A673 (cell line): ENCODE results near the gene RIPK3.

ENCODE experiments used
- EZH2 ChIP-seq: fragments of 200-600 bp; sonication (generic); IDR thresholded peaks from 2 replicates; pipeline ENCODE4 v1.6.1; 2017; ENCODE audit warnings: borderline replicate concordance, low read depth, mild to moderate bottlenecking, mixed read lengths, antibody characterized with exemption, low read length; ENCODE audit not compliant: poor library complexity, severe bottlenecking
- TF ChIP-seq, protein P1 (sequence below): fragments of 300-800, 200-600 bp; sonication (generic); conservative IDR thresholded peaks from 2 replicates; pipeline ENCODE4 v1.5.1; 2017; ENCODE audit warnings: low read depth, mild to moderate bottlenecking, antibody characterized with exemption, low read length, moderate library complexity, mixed read lengths

DNA sequence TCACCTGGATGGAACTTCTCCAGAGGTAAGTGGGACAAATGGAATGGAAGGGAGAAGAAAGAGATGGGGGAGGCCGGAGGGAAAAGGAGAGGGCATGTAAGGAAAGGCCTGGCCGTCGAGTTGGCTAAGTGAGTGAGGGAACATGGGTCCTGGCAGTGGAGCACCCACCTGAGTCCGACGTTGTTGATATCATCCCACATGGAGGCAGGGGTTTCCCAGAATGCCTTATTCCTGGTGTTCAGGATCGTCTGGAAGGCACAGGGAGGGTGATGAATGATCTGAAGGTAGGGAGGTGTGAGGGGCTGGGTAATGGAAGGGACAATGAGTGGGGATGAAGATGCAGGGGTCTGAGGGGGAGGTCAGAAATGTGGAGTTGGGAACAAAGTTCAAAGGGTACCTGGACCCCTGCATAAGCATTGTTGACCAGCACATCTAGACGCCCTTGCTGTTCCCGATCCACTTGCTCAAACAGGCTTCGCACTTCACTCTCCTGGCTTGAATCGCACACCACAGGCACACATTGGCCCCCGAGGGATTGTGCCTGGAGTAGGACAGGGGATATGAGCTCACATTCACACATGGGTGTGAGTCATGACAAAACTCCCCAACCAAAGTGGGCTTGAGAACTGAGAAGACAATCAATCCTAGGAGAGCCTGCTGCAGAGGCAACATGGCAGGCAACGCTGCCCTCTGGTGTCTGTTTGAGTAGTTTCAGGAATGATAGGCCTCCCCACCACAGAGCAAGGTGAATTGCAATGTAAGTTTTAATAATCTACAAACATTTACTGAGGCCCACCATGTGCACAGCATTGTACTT, 43.2 kb downstream of the RIPK3 start:
- TF ChIP-seq, protein P1, sequence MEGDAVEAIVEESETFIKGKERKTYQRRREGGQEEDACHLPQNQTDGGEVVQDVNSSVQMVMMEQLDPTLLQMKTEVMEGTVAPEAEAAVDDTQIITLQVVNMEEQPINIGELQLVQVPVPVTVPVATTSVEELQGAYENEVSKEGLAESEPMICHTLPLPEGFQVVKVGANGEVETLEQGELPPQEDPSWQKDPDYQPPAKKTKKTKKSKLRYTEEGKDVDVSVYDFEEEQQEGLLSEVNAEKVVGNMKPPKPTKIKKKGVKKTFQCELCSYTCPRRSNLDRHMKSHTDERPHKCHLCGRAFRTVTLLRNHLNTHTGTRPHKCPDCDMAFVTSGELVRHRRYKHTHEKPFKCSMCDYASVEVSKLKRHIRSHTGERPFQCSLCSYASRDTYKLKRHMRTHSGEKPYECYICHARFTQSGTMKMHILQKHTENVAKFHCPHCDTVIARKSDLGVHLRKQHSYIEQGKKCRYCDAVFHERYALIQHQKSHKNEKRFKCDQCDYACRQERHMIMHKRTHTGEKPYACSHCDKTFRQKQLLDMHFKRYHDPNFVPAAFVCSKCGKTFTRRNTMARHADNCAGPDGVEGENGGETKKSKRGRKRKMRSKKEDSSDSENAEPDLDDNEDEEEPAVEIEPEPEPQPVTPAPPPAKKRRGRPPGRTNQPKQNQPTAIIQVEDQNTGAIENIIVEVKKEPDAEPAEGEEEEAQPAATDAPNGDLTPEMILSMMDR = peak; percentile 76
- no peak for TF ChIP-seq EZH2
